Epithelial cell of proximal tubule (primary cell): ENCODE measurements around the gene FBXO46. TPM values are rescaled to one million over a fixed set of nuclear protein-coding genes. Genes with fewer than 3 reads are reported as not detected.
"Not testable (repeated sequence)": the region's sequence is repeated elsewhere in the genome, so short reads cannot be mapped to it uniquely, and the experiment has no call there.

Source experiments
- DNase-seq: peaks from one replicate; pipeline ENCODE4 v3.0.0-alpha.2; 2011; ENCODE audit warnings: low read depth
- H3K4me3 ChIP-seq: 2 replicates; pipeline ENCODE4 v1.5.1; 2011; ENCODE audit warnings: low read depth, mild to moderate bottlenecking, low read length
- total RNA-seq: library from RNA; depleted of rRNA; stranded (reverse); fragments of >200 nt; gene quantifications from 2 replicates; pipeline ENCODE4 v1.2.3, GENCODE V29; 2015
- TF ChIP-seq, protein P1 (sequence below): conservative IDR thresholded peaks from 2 replicates; pipeline ENCODE4 v1.5.1; 2012; ENCODE audit warnings: low read depth, mild to moderate bottlenecking, low read length

The FBXO46 gene
- total RNA-seq, 1 donor from 2014 or later = 6.6 TPM

- TF ChIP-seq, protein P1, sequence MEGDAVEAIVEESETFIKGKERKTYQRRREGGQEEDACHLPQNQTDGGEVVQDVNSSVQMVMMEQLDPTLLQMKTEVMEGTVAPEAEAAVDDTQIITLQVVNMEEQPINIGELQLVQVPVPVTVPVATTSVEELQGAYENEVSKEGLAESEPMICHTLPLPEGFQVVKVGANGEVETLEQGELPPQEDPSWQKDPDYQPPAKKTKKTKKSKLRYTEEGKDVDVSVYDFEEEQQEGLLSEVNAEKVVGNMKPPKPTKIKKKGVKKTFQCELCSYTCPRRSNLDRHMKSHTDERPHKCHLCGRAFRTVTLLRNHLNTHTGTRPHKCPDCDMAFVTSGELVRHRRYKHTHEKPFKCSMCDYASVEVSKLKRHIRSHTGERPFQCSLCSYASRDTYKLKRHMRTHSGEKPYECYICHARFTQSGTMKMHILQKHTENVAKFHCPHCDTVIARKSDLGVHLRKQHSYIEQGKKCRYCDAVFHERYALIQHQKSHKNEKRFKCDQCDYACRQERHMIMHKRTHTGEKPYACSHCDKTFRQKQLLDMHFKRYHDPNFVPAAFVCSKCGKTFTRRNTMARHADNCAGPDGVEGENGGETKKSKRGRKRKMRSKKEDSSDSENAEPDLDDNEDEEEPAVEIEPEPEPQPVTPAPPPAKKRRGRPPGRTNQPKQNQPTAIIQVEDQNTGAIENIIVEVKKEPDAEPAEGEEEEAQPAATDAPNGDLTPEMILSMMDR = no peak
- H3K4me3 ChIP-seq = no peak overlapping the region
- no peak for DNase-seq
These were observed 31.0 kb upstream of the FBXO46 start for GRCh38 chr19:45761714-45762113.

- DNase-seq = no peak
- H3K4me3 ChIP-seq = no peak overlapping the region
- TF ChIP-seq, protein P1 = no peak
These were observed 28.2 kb upstream of the FBXO46 start for GRCh38 chr19:45758921-45759320.

DNA sequence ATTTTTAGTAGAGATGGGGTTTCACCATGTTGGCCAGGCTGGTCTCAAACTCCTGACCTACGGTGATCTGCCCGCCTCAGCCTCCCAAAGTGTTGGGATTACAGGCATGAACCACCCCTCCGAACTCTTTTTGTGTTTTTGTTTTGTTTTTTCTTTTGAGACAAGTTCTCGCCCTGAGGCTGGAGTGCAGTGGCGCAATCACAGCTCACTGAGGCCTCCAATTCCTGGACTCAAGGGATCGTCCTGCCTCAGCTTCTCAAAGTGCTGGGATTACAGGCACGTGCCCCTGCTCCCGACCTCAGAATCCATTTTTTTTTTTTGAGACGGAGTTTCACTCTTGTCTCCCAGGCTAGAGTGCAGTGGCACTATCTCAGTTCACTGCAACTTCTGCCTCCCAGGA is 27.0 kb upstream of the FBXO46 start:
- no peak overlapping the region for H3K4me3 ChIP-seq
- TF ChIP-seq, protein P1 = no peak
- no peak for DNase-seq

DNA sequence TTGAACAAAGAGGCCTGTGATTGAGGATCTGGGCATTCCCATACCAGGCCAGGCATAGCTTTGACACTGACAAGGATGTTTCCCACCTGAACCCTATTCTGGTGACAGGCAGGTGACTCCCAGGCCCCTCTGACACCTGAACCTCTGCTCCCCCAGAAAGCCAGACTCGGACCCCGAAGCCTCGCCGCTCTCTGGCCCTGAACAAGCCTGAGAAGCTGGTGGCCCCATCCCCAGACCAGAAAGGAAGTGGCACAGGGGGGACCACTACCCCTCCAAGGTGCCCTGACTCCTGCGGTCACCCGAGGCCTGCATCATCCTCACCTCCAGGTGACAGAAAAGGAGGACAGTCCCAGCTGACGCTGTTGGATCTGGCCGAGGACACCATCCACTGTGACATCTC is 23.6 kb upstream of the FBXO46 start:
- TF ChIP-seq, protein P1 = no peak
- no peak for DNase-seq
- H3K4me3 ChIP-seq = no peak overlapping the region

GRCh38 chr19:45753548-45753947 is 22.9 kb upstream of the FBXO46 start:
- no peak for DNase-seq
- H3K4me3 ChIP-seq = no peak overlapping the region
- TF ChIP-seq, protein P1 = peak; percentile 10

GRCh38 chr19:45752639-45753038 is 21.9 kb upstream of the FBXO46 start:
- no peak overlapping the region for H3K4me3 ChIP-seq
- DNase-seq = no peak
- TF ChIP-seq, protein P1 = no peak

DNA sequence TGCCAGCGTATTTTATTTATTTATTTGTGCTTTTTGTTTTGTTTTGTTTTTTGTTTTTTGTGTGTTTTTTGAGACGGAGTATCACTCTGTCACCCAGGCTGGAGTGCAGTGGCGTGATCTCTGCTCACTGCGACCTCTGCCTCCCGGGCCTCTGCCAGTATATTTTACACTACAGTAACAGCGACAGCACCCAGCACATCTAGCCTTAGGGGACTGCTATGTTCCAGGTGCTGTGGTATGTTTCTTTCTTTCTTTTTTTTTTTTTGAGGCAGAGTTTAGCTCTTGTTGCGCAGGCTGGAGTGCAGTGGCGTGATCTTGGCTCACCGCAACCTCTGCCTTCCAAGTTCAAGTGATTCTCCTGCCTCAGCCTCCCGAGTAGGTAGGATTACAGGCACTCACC is 20.8 kb upstream of the FBXO46 start:
- not testable (repeated sequence) for DNase-seq, H3K4me3 ChIP-seq

- H3K4me3 ChIP-seq = no peak overlapping the region
- TF ChIP-seq, protein P1 = no peak
- no peak for DNase-seq
These were observed 16.8 kb upstream of the FBXO46 start for GRCh38 chr19:45747513-45747912.
